AG09319 (cell line): ENCODE results near the gene KRTAP29-1.
A peak's percentile ranks its signal among the peaks of the same experiment; 100 is the strongest.

Source experiments
- DNase-seq: peaks from one replicate; pipeline ENCODE4 v3.0.0-alpha.2; 2010; ENCODE audit warnings: low read depth; ENCODE audit errors: extremely low read depth
- CTCF ChIP-seq: IDR thresholded peaks from 2 replicates; pipeline ENCODE4 v1.5.1; 2011; ENCODE audit warnings: low read depth, mild to moderate bottlenecking, inconsistent platforms, low read length, moderate library complexity

KRTAP29-1 gene

GRCh38 chr17:41326173-41327145, 23.8 kb upstream of the KRTAP29-1 start:
- no peak for DNase-seq
- no peak for TF ChIP-seq CTCF

GRCh38 chr17:41325611-41326010, 23.0 kb upstream of the KRTAP29-1 start:
- no peak for DNase-seq
- TF ChIP-seq CTCF, result no peak

GRCh38 chr17:41325126-41325525, 22.5 kb upstream of the KRTAP29-1 start:
- DNase-seq, result no peak
- TF ChIP-seq CTCF, result no peak

- no peak for DNase-seq
- peak; percentile 5; the same call in 1 of the 2 replicates for TF ChIP-seq CTCF
Measured at GRCh38 chr17:41324180-41325075, 21.8 kb upstream of the KRTAP29-1 start.

GRCh38 chr17:41322903-41323895, 20.5 kb upstream of the KRTAP29-1 start:
- no peak for TF ChIP-seq CTCF
- DNase-seq, result no peak

- DNase-seq, result peak; percentile 44
- peak; percentile 90 for TF ChIP-seq CTCF
Measured at GRCh38 chr17:41322094-41322902, 19.6 kb upstream of the KRTAP29-1 start.
